H1 (cell line): Measurements from ENCODE around the gene FTCDNL1. TPM values are rescaled to one million over a fixed set of nuclear protein-coding genes. Genes with fewer than 3 reads are reported as not detected.

Experiments used
- GABPA ChIP-seq: IDR thresholded peaks from 2 replicates; pipeline ENCODE4 v1.6.1; 2011; ENCODE audit warnings: mild to moderate bottlenecking, low read length, moderate library complexity, borderline replicate concordance; ENCODE audit not compliant: insufficient read depth
- RBBP5 ChIP-seq: IDR thresholded peaks from 2 replicates; pipeline ENCODE4 v1.7.1; 2012; ENCODE audit warnings: low read depth, mild to moderate bottlenecking, inconsistent platforms, low read length, moderate library complexity, borderline replicate concordance
- RFX5 ChIP-seq: IDR thresholded peaks from 2 replicates; pipeline ENCODE4 v1.6.1; 2011; ENCODE audit warnings: low read depth, low read length, improper control_type of control experiment, borderline replicate concordance
- YY1 ChIP-seq: IDR thresholded peaks from 2 replicates; pipeline ENCODE4 v1.6.1; 2011; ENCODE audit warnings: low read depth, mild to moderate bottlenecking, low read length
- polyA plus RNA-seq, 7 experiments: library from polyadenylated mRNA; depleted of rRNA in 3 of 7; stranded (reverse) in 5 of 7; unstranded in 2 of 7; fragments of >200 nt in 5 of 7; fragments of 200-250 nt in 2 of 7; gene quantifications; 1 replicate in 5 of 7; 2 replicates in 1 of 7; 4 replicates in 1 of 7; pipeline versions ENCODE4 v1.2.1 to v1.2.3, GENCODE V29; 2011 to 2013; ENCODE audit warnings: missing spikeins in 2 of 7, mixed read lengths in 2 of 7
- total RNA-seq: library from RNA; stranded (reverse); fragmentation: NEBNext Ultra II Directional; extraction: Animal tissue kit (Norgen Biotek cat#: 25700); gene quantifications from 2 replicates; pipeline ENCODE4 v1.2.1, GENCODE V29; 2021
- TF ChIP-seq, protein P1 (sequence below): fragments of 300-600 bp; sonication (generic); IDR thresholded peaks from 2 replicates; pipeline ENCODE4 v1.7.1; 2012; ENCODE audit warnings: low read length, moderate library complexity, mild to moderate bottlenecking, inconsistent platforms; ENCODE audit not compliant: insufficient replicate concordance
- TF ChIP-seq, protein P2 (sequence below): IDR thresholded peaks from 2 replicates; pipeline ENCODE4 v1.6.1; 2011; ENCODE audit warnings: low read depth, mild to moderate bottlenecking, low read length; ENCODE audit not compliant: insufficient read depth

FTCDNL1 gene
- total and polyA plus RNA-seq, 2 of the 8 experiments (the other 6 are each of a cell fraction or from before 2014, with no cell fraction given) = 0.41 to 0.97 TPM

DNA sequence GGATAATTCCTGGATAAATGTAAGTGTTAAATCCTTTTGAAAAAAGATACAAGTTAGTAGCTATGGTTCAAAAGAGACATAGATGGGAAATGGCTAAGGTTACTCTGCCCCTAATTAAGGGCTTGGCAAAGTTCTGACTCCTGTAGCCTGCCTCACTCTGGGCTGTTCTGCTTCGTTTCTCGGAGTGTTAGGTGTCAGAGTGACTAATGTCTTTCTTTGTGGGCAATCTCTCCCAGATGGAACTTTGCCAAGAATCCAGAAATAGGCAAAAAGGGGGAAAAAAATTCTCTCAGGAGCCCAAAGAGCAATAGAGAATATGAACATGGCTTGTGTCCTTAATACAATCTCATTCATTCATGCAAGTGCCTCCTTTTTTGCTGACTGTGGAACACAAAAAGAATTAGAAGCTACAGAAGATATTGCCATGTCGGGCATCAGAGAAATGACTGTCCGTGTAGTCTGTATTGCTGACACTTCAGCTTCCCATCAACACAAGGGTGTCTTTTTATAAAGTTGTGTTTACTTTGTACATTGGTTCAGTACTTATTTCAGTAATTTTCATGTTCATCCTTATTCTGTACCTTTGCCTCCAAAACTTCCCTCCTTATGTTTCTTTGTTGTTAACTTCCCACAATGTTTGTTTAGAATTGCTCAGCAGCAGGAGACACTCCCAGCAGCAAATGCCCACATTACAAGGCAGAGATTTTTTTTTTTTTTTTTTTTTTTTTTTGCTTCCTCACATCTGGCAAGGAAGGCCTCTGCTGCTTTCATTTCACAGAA is 134.0 kb downstream of the FTCDNL1 start (continued):
- TF ChIP-seq, protein P1, sequence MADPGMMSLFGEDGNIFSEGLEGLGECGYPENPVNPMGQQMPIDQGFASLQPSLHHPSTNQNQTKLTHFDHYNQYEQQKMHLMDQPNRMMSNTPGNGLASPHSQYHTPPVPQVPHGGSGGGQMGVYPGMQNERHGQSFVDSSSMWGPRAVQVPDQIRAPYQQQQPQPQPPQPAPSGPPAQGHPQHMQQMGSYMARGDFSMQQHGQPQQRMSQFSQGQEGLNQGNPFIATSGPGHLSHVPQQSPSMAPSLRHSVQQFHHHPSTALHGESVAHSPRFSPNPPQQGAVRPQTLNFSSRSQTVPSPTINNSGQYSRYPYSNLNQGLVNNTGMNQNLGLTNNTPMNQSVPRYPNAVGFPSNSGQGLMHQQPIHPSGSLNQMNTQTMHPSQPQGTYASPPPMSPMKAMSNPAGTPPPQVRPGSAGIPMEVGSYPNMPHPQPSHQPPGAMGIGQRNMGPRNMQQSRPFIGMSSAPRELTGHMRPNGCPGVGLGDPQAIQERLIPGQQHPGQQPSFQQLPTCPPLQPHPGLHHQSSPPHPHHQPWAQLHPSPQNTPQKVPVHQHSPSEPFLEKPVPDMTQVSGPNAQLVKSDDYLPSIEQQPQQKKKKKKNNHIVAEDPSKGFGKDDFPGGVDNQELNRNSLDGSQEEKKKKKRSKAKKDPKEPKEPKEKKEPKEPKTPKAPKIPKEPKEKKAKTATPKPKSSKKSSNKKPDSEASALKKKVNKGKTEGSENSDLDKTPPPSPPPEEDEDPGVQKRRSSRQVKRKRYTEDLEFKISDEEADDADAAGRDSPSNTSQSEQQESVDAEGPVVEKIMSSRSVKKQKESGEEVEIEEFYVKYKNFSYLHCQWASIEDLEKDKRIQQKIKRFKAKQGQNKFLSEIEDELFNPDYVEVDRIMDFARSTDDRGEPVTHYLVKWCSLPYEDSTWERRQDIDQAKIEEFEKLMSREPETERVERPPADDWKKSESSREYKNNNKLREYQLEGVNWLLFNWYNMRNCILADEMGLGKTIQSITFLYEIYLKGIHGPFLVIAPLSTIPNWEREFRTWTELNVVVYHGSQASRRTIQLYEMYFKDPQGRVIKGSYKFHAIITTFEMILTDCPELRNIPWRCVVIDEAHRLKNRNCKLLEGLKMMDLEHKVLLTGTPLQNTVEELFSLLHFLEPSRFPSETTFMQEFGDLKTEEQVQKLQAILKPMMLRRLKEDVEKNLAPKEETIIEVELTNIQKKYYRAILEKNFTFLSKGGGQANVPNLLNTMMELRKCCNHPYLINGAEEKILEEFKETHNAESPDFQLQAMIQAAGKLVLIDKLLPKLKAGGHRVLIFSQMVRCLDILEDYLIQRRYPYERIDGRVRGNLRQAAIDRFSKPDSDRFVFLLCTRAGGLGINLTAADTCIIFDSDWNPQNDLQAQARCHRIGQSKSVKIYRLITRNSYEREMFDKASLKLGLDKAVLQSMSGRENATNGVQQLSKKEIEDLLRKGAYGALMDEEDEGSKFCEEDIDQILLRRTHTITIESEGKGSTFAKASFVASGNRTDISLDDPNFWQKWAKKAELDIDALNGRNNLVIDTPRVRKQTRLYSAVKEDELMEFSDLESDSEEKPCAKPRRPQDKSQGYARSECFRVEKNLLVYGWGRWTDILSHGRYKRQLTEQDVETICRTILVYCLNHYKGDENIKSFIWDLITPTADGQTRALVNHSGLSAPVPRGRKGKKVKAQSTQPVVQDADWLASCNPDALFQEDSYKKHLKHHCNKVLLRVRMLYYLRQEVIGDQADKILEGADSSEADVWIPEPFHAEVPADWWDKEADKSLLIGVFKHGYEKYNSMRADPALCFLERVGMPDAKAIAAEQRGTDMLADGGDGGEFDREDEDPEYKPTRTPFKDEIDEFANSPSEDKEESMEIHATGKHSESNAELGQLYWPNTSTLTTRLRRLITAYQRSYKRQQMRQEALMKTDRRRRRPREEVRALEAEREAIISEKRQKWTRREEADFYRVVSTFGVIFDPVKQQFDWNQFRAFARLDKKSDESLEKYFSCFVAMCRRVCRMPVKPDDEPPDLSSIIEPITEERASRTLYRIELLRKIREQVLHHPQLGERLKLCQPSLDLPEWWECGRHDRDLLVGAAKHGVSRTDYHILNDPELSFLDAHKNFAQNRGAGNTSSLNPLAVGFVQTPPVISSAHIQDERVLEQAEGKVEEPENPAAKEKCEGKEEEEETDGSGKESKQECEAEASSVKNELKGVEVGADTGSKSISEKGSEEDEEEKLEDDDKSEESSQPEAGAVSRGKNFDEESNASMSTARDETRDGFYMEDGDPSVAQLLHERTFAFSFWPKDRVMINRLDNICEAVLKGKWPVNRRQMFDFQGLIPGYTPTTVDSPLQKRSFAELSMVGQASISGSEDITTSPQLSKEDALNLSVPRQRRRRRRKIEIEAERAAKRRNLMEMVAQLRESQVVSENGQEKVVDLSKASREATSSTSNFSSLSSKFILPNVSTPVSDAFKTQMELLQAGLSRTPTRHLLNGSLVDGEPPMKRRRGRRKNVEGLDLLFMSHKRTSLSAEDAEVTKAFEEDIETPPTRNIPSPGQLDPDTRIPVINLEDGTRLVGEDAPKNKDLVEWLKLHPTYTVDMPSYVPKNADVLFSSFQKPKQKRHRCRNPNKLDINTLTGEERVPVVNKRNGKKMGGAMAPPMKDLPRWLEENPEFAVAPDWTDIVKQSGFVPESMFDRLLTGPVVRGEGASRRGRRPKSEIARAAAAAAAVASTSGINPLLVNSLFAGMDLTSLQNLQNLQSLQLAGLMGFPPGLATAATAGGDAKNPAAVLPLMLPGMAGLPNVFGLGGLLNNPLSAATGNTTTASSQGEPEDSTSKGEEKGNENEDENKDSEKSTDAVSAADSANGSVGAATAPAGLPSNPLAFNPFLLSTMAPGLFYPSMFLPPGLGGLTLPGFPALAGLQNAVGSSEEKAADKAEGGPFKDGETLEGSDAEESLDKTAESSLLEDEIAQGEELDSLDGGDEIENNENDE = no peak
- TF ChIP-seq YY1 = no peak
- TF ChIP-seq GABPA = no peak
- no peak for TF ChIP-seq RFX5
- TF ChIP-seq RBBP5 = no peak
- TF ChIP-seq, protein P2, sequence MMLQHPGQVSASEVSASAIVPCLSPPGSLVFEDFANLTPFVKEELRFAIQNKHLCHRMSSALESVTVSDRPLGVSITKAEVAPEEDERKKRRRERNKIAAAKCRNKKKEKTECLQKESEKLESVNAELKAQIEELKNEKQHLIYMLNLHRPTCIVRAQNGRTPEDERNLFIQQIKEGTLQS = no peak
